Epithelial cell of proximal tubule (primary cell): ENCODE data around the gene DNAJC25. TPM values are rescaled to one million over a fixed set of nuclear protein-coding genes. Genes with fewer than 3 reads are reported as not detected.

Experiments used
- DNase-seq: peaks from one replicate; pipeline ENCODE4 v3.0.0-alpha.2; 2011; ENCODE audit warnings: low read depth
- H3K4me3 ChIP-seq: 2 replicates; pipeline ENCODE4 v1.5.1; 2011; ENCODE audit warnings: low read depth, mild to moderate bottlenecking, low read length
- total RNA-seq: library from RNA; depleted of rRNA; stranded (reverse); fragments of >200 nt; gene quantifications from 2 replicates; pipeline ENCODE4 v1.2.3, GENCODE V29; 2015
- TF ChIP-seq, protein P1 (sequence below): conservative IDR thresholded peaks from 2 replicates; pipeline ENCODE4 v1.5.1; 2012; ENCODE audit warnings: low read depth, mild to moderate bottlenecking, low read length

Gene DNAJC25
- total RNA-seq, 1 donor from 2014 or later = 7.6 TPM

DNA sequence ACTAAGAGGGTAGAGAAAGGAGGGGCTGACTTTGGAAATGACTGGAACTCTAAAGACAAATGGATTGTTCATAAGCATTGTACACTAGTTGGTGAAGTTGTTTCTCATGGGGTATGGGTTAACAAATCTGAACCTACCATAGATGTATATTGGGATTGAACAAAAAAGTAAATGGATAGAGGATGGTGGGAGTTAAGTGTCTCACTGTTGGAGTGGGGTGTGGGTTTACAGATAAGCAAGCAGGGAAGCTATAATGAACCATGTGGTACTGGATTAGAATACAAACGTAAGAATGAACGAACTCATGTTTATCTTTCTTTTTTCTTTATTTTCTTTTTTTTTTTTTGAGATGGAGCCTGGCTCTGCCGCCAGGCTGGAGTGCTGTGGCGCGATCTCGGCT lies 48.1 kb downstream of the DNAJC25 start:
- TF ChIP-seq, protein P1, sequence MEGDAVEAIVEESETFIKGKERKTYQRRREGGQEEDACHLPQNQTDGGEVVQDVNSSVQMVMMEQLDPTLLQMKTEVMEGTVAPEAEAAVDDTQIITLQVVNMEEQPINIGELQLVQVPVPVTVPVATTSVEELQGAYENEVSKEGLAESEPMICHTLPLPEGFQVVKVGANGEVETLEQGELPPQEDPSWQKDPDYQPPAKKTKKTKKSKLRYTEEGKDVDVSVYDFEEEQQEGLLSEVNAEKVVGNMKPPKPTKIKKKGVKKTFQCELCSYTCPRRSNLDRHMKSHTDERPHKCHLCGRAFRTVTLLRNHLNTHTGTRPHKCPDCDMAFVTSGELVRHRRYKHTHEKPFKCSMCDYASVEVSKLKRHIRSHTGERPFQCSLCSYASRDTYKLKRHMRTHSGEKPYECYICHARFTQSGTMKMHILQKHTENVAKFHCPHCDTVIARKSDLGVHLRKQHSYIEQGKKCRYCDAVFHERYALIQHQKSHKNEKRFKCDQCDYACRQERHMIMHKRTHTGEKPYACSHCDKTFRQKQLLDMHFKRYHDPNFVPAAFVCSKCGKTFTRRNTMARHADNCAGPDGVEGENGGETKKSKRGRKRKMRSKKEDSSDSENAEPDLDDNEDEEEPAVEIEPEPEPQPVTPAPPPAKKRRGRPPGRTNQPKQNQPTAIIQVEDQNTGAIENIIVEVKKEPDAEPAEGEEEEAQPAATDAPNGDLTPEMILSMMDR = no peak
- no peak for DNase-seq
- H3K4me3 ChIP-seq = no peak overlapping the region

DNA sequence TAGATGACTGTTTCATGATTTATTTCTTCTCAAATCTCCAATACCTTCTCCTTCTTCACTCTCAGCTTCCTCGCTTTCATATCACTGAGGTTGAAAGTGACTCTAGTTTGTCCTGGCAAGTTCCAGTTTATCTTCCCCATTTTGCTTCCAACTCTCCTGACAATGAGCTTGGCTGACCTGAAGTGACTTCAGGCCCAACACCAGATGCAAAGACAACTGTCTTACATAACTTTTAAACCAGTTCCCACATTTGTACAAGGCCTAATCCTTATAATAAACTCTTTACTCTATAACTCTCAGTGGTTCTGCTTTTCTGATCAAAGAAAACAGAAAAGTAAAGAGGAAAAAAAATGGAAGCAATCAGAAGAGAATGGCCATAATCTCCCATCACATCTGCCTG lies 52.3 kb downstream of the DNAJC25 start:
- no peak for DNase-seq
- TF ChIP-seq, protein P1 = no peak
- H3K4me3 ChIP-seq = no peak overlapping the region

DNA sequence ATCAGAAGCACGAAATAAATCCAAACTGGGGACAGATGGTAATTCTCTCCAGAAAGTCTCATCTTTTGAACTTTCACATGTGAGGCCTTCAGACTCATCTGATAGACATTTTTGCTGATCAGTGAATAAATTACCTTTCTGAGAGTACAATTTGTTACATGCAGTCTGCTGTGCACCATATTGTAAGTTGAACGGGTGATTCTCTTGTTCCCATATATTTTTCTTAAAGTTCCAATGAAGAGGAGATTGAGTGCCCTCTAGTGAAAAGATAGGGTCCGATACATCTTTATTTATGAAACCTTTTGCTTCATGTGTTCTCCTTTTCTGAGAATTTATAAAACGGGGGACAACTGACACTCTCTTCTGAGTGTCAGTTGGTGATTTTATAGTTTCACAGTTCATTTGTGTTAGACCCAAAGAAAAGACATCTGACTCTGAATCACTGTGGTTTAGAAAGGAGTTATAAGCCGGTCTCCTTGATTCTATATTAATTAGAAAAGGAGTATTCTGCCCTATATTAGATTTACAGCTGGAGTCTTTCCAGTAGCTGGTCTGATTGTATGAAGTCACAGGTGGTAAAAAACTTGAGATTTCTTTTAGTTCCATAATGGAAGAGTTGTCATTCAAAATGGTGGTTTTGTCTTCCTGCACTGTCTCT lies 60.7 kb downstream of the DNAJC25 start:
- TF ChIP-seq, protein P1 = peak; percentile 52
- H3K4me3 ChIP-seq = peak overlapping the region; percentile 10
- DNase-seq = no peak

DNA sequence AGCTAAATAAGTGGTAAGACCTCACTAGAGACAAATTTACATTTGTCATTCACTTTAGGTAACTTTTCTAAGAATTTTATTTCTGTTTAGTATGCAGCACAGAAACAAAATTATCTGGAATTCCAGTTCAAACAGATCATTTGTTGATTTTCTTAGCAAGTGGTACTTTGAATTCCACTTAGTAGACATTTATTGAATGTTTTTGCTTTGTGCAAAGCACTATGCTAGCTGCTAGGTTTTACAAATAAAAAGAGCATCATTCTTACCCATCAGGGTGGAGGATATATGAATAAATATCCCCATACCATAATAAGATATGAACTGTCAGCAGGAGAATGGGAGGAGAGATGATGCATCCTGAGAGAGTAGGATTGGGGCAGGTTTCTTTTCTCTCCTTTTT lies 65.7 kb downstream of the DNAJC25 start:
- no peak overlapping the region for H3K4me3 ChIP-seq
- DNase-seq = no peak
- TF ChIP-seq, protein P1 = no peak

DNA sequence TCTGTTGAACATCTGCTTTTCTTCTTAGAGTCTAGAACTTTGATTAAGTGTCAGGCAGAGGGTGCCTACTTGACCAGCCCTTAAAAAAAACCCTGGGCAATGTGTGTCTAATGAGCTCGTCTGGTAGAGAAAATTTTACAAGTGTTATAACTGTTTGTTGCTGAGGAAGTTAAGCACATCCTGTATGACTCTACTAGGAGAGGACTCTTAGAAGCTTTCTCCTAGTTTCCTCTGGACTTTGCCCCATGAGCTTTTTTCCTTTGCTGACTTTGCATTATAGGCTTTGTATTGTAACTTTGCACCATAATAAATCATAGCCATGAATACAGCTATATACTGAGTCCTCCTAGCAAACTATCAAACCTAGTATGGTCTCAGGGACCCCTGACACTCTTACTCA lies 69.6 kb downstream of the DNAJC25 start:
- no peak for DNase-seq
- TF ChIP-seq, protein P1 = no peak
- H3K4me3 ChIP-seq = no peak overlapping the region

Other genes with a start within 250 kb of the DNAJC25 start
- 57.9 and 64.3 TPM in 2 replicates for gene ECPAS, start 147.0 kb upstream of the DNAJC25 start, total RNA-seq
- gene ZNF483, start 106.2 kb upstream of the DNAJC25 start, total RNA-seq = 2.2 and 2.5 TPM in 2 replicates
- 82.3 and 124 TPM in 2 replicates for gene PTGR1, start 31.7 kb upstream of the DNAJC25 start, total RNA-seq
- gene GNG10, start 30.3 kb downstream of the DNAJC25 start, total RNA-seq = 74.3 and 87.8 TPM in 2 replicates
- gene SHOC1, start 163.6 kb downstream of the DNAJC25 start, total RNA-seq = 0.07 TPM in 1 of 2 replicates, not detected in the other